Endothelial cell of umbilical vein (primary cell): Measurements from ENCODE around the gene PPIP5K1. TPM values are rescaled to one million over a fixed set of nuclear protein-coding genes. Genes with fewer than 3 reads are reported as not detected.

Source experiments
- BruUV-seq: library from RNA; stranded (reverse); fragments of 400-500 nt; replicated peaks from 2 replicates; lab custom pipeline; 2021; lab: Mats Ljungman, UMichigan
- CTCF ChIA-PET: fragments of 300-600, 350-600 bp; sonication (Branson Sonifier 250); formaldehyde crosslinking; loops from one replicate; lab custom pipeline; 2021; ENCODE audit warnings: antibody characterized with exemption, inconsistent platforms; lab: Charles Lee
- POLR2A ChIA-PET: fragments of 300-600, 350-600 bp; sonication (Branson Sonifier 250); formaldehyde crosslinking; loops from one replicate; lab custom pipeline; 2021; ENCODE audit warnings: antibody characterized with exemption, inconsistent platforms; lab: Charles Lee
- DNase-seq: peaks from one replicate; pipeline ENCODE4 v3.0.0-alpha.2; 2011; ENCODE audit warnings: low read depth, low spot score
- FAIRE-seq: peaks from 2 replicates; lab custom pipeline; 2011; peaks lifted over from hg19 to GRCh38; lab: Jason Lieb, UNC
- H2AFZ ChIP-seq: 2 replicates; pipeline ENCODE4 v1.6.0; 2012; ENCODE audit warnings: low read depth, low read length, control low read depth, inconsistent platforms
- H3K27ac ChIP-seq: 2 replicates; pipeline ENCODE4 v1.5.1; 2011; ENCODE audit warnings: low read depth, mild to moderate bottlenecking, control low read depth, low read length, moderate library complexity; ENCODE audit not compliant: insufficient read depth
- H3K27me3 ChIP-seq, 2 experiments: 2 replicates each; pipeline versions ENCODE4 v1.6.0 to v1.6.1; 2011; ENCODE audit warnings: low read length in 2 of 2, mixed read lengths in 1 of 2; ENCODE audit not compliant: control insufficient read depth in 2 of 2, insufficient read depth in 2 of 2
- H3K36me3 ChIP-seq, 2 experiments: 2 replicates in 1 of 2; 3 replicates in 1 of 2; pipeline ENCODE4 v1.5.1; 2011; ENCODE audit warnings: low read length in 2 of 2, mild to moderate bottlenecking in 1 of 2, moderate library complexity in 1 of 2; ENCODE audit not compliant: control insufficient read depth in 2 of 2, insufficient read depth in 2 of 2; ENCODE audit errors: extremely low read depth in 1 of 2
- H3K4me1 ChIP-seq: 3 replicates; pipeline ENCODE4 v1.5.1; 2011; ENCODE audit warnings: mild to moderate bottlenecking, low read length; ENCODE audit not compliant: control insufficient read depth, insufficient read depth; ENCODE audit errors: extremely low read depth
- H3K4me2 ChIP-seq: 2 replicates; pipeline ENCODE4 v1.6.1; 2011; ENCODE audit warnings: low read length, control low read depth, mixed read lengths; ENCODE audit not compliant: insufficient read depth
- H3K4me3 ChIP-seq, 3 experiments: fragments of 200-600 bp in 1 of 3; sonication (generic), shearing (Covaris generic) in 1 of 3; replicated peaks in 1 of 3; 2 replicates each; pipeline ENCODE4 v1.5.1; 2011 to 2016; ENCODE audit warnings: control low read depth in 3 of 3, low read length in 3 of 3, mild to moderate bottlenecking in 2 of 3, inconsistent platforms in 1 of 3, low read depth in 1 of 3, moderate library complexity in 1 of 3; ENCODE audit not compliant: insufficient read depth in 1 of 3
- H3K79me2 ChIP-seq: 2 replicates; pipeline ENCODE4 v1.6.0; 2012; ENCODE audit warnings: low read length, inconsistent platforms; ENCODE audit not compliant: control insufficient read depth, insufficient read depth
- H3K9ac ChIP-seq: replicated peaks from 2 replicates; pipeline ENCODE3; 2011; ENCODE audit warnings: low read length, control low read depth; ENCODE audit not compliant: insufficient read depth; ENCODE audit errors: extremely low read depth
- H3K9me1 ChIP-seq: replicated peaks from 3 replicates; pipeline ENCODE4 v1.6.0; 2011; ENCODE audit warnings: mild to moderate bottlenecking, low read length; ENCODE audit not compliant: control insufficient read depth, insufficient read depth; ENCODE audit errors: extremely low read depth
- H3K9me3 ChIP-seq: replicated peaks from 2 replicates; pipeline ENCODE4 v1.5.1; 2012; ENCODE audit warnings: low read length, inconsistent platforms; ENCODE audit not compliant: control insufficient read depth, insufficient read depth
- H4K20me1 ChIP-seq: replicated peaks from 2 replicates; pipeline ENCODE3; 2011; ENCODE audit warnings: mild to moderate bottlenecking, low read length; ENCODE audit not compliant: control insufficient read depth, insufficient read depth; ENCODE audit errors: extremely low read depth
- EZH2 ChIP-seq: IDR thresholded peaks from 2 replicates; pipeline ENCODE4 v1.6.1; 2012; ENCODE audit warnings: borderline replicate concordance, low read depth, mild to moderate bottlenecking, moderate library complexity, low read length, inconsistent platforms; ENCODE audit not compliant: severe bottlenecking
- FOS ChIP-seq: IDR thresholded peaks from 2 replicates; pipeline ENCODE4 v1.6.1; 2011; ENCODE audit warnings: mild to moderate bottlenecking, low read length, moderate library complexity, borderline replicate concordance; ENCODE audit not compliant: insufficient read depth
- GATA2 ChIP-seq: IDR thresholded peaks from 2 replicates; pipeline ENCODE4 v1.7.0; 2011; ENCODE audit warnings: low read depth, mild to moderate bottlenecking, moderate library complexity, mixed read lengths, low read length; ENCODE audit not compliant: insufficient read length, insufficient read depth
- JUN ChIP-seq: IDR thresholded peaks from 2 replicates; pipeline ENCODE4 v1.6.1; 2011; ENCODE audit warnings: borderline replicate concordance, low read depth; ENCODE audit not compliant: insufficient read length, insufficient read depth
- MYC ChIP-seq: IDR thresholded peaks from one replicate; pipeline ENCODE4 v1.6.1; 2011; ENCODE audit warnings: mild to moderate bottlenecking, low read depth, low read length
- POLR2A ChIP-seq: IDR thresholded peaks from 2 replicates; pipeline ENCODE4 v1.6.1; 2012; ENCODE audit warnings: low read depth, mild to moderate bottlenecking, control low read depth, low read length
- POLR2AphosphoS5 ChIP-seq: IDR thresholded peaks from 2 replicates; pipeline ENCODE4 v1.6.1; 2012; ENCODE audit warnings: low read depth, mild to moderate bottlenecking, control low read depth, low read length, moderate library complexity; ENCODE audit not compliant: insufficient read depth
- dilution Hi-C: fragments of 300-500 bp; cut with MboI; formaldehyde crosslinking; loops from one replicate; pipeline ENCODE4 v1.15.0; 2019; ENCODE audit warnings: low sequenced_read_pairs; ENCODE audit not compliant: extremely low pct_ligation_motif_present
- intact Hi-C: fragments of 100-400 bp; cut with micrococcal nuclease; formaldehyde crosslinking; loops from one replicate; pipeline ENCODE4 v1.10.0; 2022
- polyA plus RNA-seq, 4 experiments: library from polyadenylated mRNA; depleted of rRNA in 3 of 4; stranded (reverse) in 3 of 4; unstranded in 1 of 4; fragments of >200 nt; gene quantifications; 2 replicates each; pipeline versions ENCODE4 v1.2.1 to v1.2.3, GENCODE V29; 2011 to 2012; ENCODE audit warnings: missing spikeins in 1 of 4
- total RNA-seq: library from RNA; stranded (reverse); gene quantifications from 2 replicates; pipeline ENCODE4 v1.2.3, GENCODE V29; 2021
- TF ChIP-seq, protein P1 (sequence below), 2 donors: IDR thresholded peaks; 1 replicate in 1 of 2; 2 replicates in 1 of 2; pipeline ENCODE4 v1.5.1; 2011; ENCODE audit warnings: low read length in 2 of 2, mild to moderate bottlenecking in 2 of 2, moderate library complexity in 2 of 2, control low read depth in 1 of 2, inconsistent platforms in 1 of 2, low read depth in 1 of 2; ENCODE audit not compliant: insufficient read depth in 1 of 2; ENCODE audit errors: extremely low read depth in 1 of 2
- TF ChIP-seq, protein P2 (sequence below): IDR thresholded peaks from 2 replicates; pipeline ENCODE4 v1.6.1; 2011; ENCODE audit not compliant: insufficient read depth, insufficient read length

Gene PPIP5K1
- total and polyA plus RNA-seq, 2 donors (not counting 3 experiments of a cell fraction or from before 2014, with no cell fraction given) = 22.2 to 35.3 TPM

DNA sequence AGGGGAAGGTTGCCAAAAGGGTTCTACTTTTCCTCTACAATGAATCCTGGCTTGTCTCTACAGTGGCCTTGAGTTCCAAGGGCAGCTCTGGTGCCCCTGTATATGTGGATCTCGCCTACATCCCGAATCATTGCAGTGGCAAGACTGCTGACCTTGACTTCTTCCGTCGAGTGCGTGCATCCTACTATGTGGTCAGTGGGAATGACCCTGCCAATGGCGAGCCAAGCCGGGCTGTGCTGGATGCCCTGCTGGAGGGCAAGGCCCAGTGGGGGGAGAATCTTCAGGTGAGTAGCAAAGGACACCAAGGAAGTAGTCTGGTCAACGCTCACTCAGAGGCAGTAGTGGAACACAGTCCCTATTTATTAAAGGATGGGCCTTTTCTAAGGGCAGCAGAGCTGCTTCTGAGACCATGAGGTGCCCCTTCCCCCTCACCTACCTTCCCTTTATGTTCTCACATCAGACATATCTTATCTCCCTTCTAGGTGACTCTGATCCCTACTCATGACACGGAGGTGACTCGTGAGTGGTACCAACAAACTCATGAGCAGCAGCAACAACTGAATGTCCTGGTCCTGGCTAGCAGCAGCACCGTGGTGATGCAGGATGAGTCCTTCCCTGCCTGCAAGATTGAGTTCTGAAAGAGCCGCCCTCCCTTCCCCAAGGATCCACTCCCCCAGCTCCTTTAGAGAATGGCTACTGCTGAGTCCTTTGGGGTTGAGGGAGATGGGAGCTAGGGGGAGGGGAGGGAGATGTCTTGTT is 60.2 kb downstream of the PPIP5K1 start:
- Histone ChIP-seq H3K9me3 (no peaks in the 10 kb centered on the region), H3K9ac (no peak overlapping the region), H3K36me3 (peaks cover 0 to 2% of the 10 kb centered on the region in 2 experiments), H3K79me2 (no peaks in the 10 kb centered on the region), H3K9me1 (no peaks in the 10 kb centered on the region), H3K27me3 (no peaks in the 10 kb centered on the region), H3K4me1 (no peaks in the 10 kb centered on the region), H3K4me3 (no peak overlapping the region), H4K20me1 (no peaks in the 10 kb centered on the region), H2AFZ (no peak overlapping the region), H3K27ac (no peak overlapping the region), H3K4me2 (no peak overlapping the region)
- intact Hi-C loops = no loop called here
- ChIA-PET CTCF (no interaction called here), POLR2A (no interaction called here)
- dilution Hi-C loops = no loop called here
- no peak for FAIRE-seq
- BruUV-seq = no TSS peak
- TF ChIP-seq EZH2 = no peak
- TF ChIP-seq, protein P1, sequence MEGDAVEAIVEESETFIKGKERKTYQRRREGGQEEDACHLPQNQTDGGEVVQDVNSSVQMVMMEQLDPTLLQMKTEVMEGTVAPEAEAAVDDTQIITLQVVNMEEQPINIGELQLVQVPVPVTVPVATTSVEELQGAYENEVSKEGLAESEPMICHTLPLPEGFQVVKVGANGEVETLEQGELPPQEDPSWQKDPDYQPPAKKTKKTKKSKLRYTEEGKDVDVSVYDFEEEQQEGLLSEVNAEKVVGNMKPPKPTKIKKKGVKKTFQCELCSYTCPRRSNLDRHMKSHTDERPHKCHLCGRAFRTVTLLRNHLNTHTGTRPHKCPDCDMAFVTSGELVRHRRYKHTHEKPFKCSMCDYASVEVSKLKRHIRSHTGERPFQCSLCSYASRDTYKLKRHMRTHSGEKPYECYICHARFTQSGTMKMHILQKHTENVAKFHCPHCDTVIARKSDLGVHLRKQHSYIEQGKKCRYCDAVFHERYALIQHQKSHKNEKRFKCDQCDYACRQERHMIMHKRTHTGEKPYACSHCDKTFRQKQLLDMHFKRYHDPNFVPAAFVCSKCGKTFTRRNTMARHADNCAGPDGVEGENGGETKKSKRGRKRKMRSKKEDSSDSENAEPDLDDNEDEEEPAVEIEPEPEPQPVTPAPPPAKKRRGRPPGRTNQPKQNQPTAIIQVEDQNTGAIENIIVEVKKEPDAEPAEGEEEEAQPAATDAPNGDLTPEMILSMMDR (IDR thresholded peaks at IDR 0.05; ENCODE audit: extremely low read depth in 1 of 2, insufficient read depth in 1 of 2, low read depth in 1 of 2, low read length in 2 of 2) = no peak
- TF ChIP-seq, protein P2, sequence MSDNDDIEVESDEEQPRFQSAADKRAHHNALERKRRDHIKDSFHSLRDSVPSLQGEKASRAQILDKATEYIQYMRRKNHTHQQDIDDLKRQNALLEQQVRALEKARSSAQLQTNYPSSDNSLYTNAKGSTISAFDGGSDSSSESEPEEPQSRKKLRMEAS = no peak
- no peak for TF ChIP-seq FOS
- TF ChIP-seq JUN = no peak
- no peak for TF ChIP-seq MYC
- no peak for TF ChIP-seq POLR2AphosphoS5
- no peak for TF ChIP-seq GATA2
- TF ChIP-seq POLR2A = no peak
- DNase-seq = no peak
